SK-N-SH (cell line): ENCODE data around the gene RAD51B. TPM values are rescaled to one million over a fixed set of nuclear protein-coding genes. Genes with fewer than 3 reads are reported as not detected.

Source experiments
- CTCF ChIA-PET: fragments of 300-600, 350-600 bp; formaldehyde crosslinking; extraction: SDS; loops from one replicate; lab custom pipeline; 2021; lab: Yijun Ruan, JAX
- POLR2A ChIA-PET: fragments of 350-600 bp; sonication (Branson Sonifier 250); formaldehyde crosslinking; extraction: SDS; loops from one replicate; lab custom pipeline; 2020; ENCODE audit warnings: antibody characterized with exemption, inconsistent platforms; lab: Yijun Ruan, JAX
- DNase-seq: peaks from one replicate; pipeline ENCODE4 v3.0.0; 2012
- H2AFZ ChIP-seq: fragments of 200-600 bp; sonication (generic); 2 replicates; pipeline ENCODE4 v1.8.1; 2016; ENCODE audit warnings: antibody characterized with exemption, mild to moderate bottlenecking, low read depth
- H3F3A ChIP-seq: fragments of 200-600 bp; sonication (generic); replicated peaks from 2 replicates; pipeline ENCODE3; 2016; ENCODE audit warnings: antibody characterized with exemption, mild to moderate bottlenecking; ENCODE audit not compliant: insufficient read depth
- H3K27ac ChIP-seq, 2 experiments: fragments of 200-500 bp in 1 of 2; fragments of 200-600 bp in 1 of 2; sonication (Bioruptor generic) in 1 of 2; sonication (generic), shearing (Covaris generic) in 1 of 2; 2 replicates each; pipeline versions ENCODE4 v1.5.1 to v1.6.1; 2014 to 2016; ENCODE audit warnings: low read depth in 2 of 2, inconsistent platforms in 1 of 2, low read length in 1 of 2, mild to moderate bottlenecking in 1 of 2, mixed read lengths in 1 of 2
- H3K27me3 ChIP-seq: fragments of 200-600 bp; sonication (generic), shearing (Covaris generic); 2 replicates; pipeline ENCODE4 v1.6.1; 2016; ENCODE audit warnings: mixed run types; ENCODE audit not compliant: insufficient read depth
- H3K36me3 ChIP-seq, 2 experiments: fragments of 200-500 bp in 1 of 2; fragments of 200-600 bp in 1 of 2; sonication (Bioruptor generic) in 1 of 2; sonication (generic) in 1 of 2; replicated peaks in 1 of 2; 2 replicates each; pipeline versions ENCODE3 to v1.5.1; 2014 to 2016; ENCODE audit warnings: low read length in 1 of 2, mild to moderate bottlenecking in 1 of 2; ENCODE audit not compliant: insufficient read depth in 2 of 2, control insufficient read depth in 1 of 2
- H3K4me1 ChIP-seq, 2 experiments: fragments of 200-500 bp in 1 of 2; fragments of 200-600 bp in 1 of 2; sonication (Bioruptor generic) in 1 of 2; sonication (generic), shearing (Covaris generic) in 1 of 2; 2 replicates each; pipeline versions ENCODE4 v1.5.1 to v1.6.1; 2014 to 2016; ENCODE audit warnings: low read depth in 1 of 2, low read length in 1 of 2, mixed run types in 1 of 2; ENCODE audit not compliant: insufficient read depth in 2 of 2, control insufficient read depth in 1 of 2
- H3K4me2 ChIP-seq: fragments of 200-600 bp; sonication (generic), shearing (Covaris generic); 2 replicates; pipeline ENCODE4 v1.6.1; 2017; ENCODE audit warnings: mixed run types
- H3K4me3 ChIP-seq, 2 experiments: fragments of 200-500 bp in 1 of 2; fragments of 200-600 bp in 1 of 2; sonication (Bioruptor generic) in 1 of 2; sonication (generic), shearing (Covaris generic) in 1 of 2; 2 replicates each; pipeline versions ENCODE4 v1.5.1 to v1.8.1; 2014 to 2016; ENCODE audit warnings: low read depth in 2 of 2, inconsistent platforms in 1 of 2, low read length in 1 of 2, mild to moderate bottlenecking in 1 of 2, mixed read lengths in 1 of 2, moderate library complexity in 1 of 2
- H3K79me2 ChIP-seq: fragments of 200-600 bp; sonication (generic); 2 replicates; pipeline ENCODE4 v1.8.1; 2017; ENCODE audit warnings: mild to moderate bottlenecking; ENCODE audit not compliant: insufficient read depth
- H3K9ac ChIP-seq: fragments of 200-600 bp; sonication (generic); 2 replicates; pipeline ENCODE4 v1.6.1; 2017; ENCODE audit warnings: mixed run types
- H3K9me2 ChIP-seq: fragments of 200-600 bp; sonication (generic); 2 replicates; pipeline ENCODE4 v1.6.1; 2017; ENCODE audit warnings: mixed run types
- H3K9me3 ChIP-seq: fragments of 200-600 bp; sonication (generic); 2 replicates; pipeline ENCODE4 v1.6.1; 2017; ENCODE audit warnings: mixed run types, mild to moderate bottlenecking, moderate library complexity
- H4K20me1 ChIP-seq: fragments of 200-600 bp; sonication (generic); 2 replicates; pipeline ENCODE4 v1.6.1; 2017; ENCODE audit warnings: mild to moderate bottlenecking, mixed run types; ENCODE audit not compliant: insufficient read depth
- CHD2 ChIP-seq: fragments of 150-350 bp; IDR thresholded peaks from 2 replicates; pipeline ENCODE4 v1.6.1; 2018; ENCODE audit warnings: low read length; ENCODE audit not compliant: partially characterized antibody
- EP300 ChIP-seq, 2 experiments: IDR thresholded peaks; 2 replicates each; pipeline versions ENCODE4 v1.4.0 to v1.6.1; 2012; ENCODE audit warnings: borderline replicate concordance in 1 of 2, low read depth in 1 of 2, low read length in 1 of 2
- EZH2phosphoT487 ChIP-seq: fragments of 200-600 bp; sonication (generic); IDR thresholded peaks from 2 replicates; pipeline ENCODE4 v1.6.1; 2017; ENCODE audit warnings: low read depth, mixed run types, mild to moderate bottlenecking, antibody characterized with exemption, moderate library complexity, borderline replicate concordance
- FOXJ3 ChIP-seq: sonication (generic); formaldehyde crosslinking; IDR thresholded peaks from 2 replicates; pipeline ENCODE4 v1.5.1; 2020; ENCODE audit warnings: mild to moderate bottlenecking, missing genetic modification reagents
- FOXM1 ChIP-seq: IDR thresholded peaks from 2 replicates; pipeline ENCODE4 v1.4.0; 2012; ENCODE audit warnings: low read depth, mild to moderate bottlenecking
- GABPA ChIP-seq: IDR thresholded peaks from 2 replicates; pipeline ENCODE4 v1.4.0; 2012; ENCODE audit warnings: low read depth, mild to moderate bottlenecking
- GATA2 ChIP-seq: sonication (generic); formaldehyde crosslinking; IDR thresholded peaks from 2 replicates; pipeline ENCODE4 v1.5.0; 2020; ENCODE audit warnings: mild to moderate bottlenecking, missing genetic modification reagents
- NFIC ChIP-seq: IDR thresholded peaks from 2 replicates; pipeline ENCODE4 v1.4.0; 2012; ENCODE audit warnings: borderline replicate concordance
- NRF1 ChIP-seq: IDR thresholded peaks from 2 replicates; pipeline ENCODE4 v1.6.1; 2012; ENCODE audit warnings: low read depth, mild to moderate bottlenecking, low read length
- POLR2AphosphoS5 ChIP-seq: IDR thresholded peaks from 2 replicates; pipeline ENCODE4 v1.6.1; 2012; ENCODE audit warnings: low read depth, low read length
- RAD21 ChIP-seq: IDR thresholded peaks from 2 replicates; pipeline ENCODE4 v1.6.1; 2012; ENCODE audit warnings: mild to moderate bottlenecking, low read length
- RCOR1 ChIP-seq: fragments of 150-350 bp; IDR thresholded peaks from 2 replicates; pipeline ENCODE4 v1.6.1; 2017; ENCODE audit warnings: antibody characterized with exemption, low read length
- RFX5 ChIP-seq: IDR thresholded peaks from 2 replicates; pipeline ENCODE4 v1.6.1; 2012; ENCODE audit warnings: mild to moderate bottlenecking, improper control_type of control experiment, low read length
- SIN3A ChIP-seq: IDR thresholded peaks from 2 replicates; pipeline ENCODE4 v1.6.1; 2012; ENCODE audit warnings: low read depth, mild to moderate bottlenecking, low read length, moderate library complexity, borderline replicate concordance
- SMC3 ChIP-seq: IDR thresholded peaks from 2 replicates; pipeline ENCODE4 v1.6.1; 2012; ENCODE audit warnings: low read depth, low read length, improper control_type of control experiment
- TAF1 ChIP-seq: IDR thresholded peaks from 2 replicates; pipeline ENCODE4 v1.6.1; 2012; ENCODE audit warnings: low read depth, mild to moderate bottlenecking, low read length, moderate library complexity, borderline replicate concordance
- TCF12 ChIP-seq: IDR thresholded peaks from 2 replicates; pipeline ENCODE4 v1.4.0; 2012
- TEAD4 ChIP-seq: IDR thresholded peaks from 2 replicates; pipeline ENCODE4 v1.4.0; 2012; ENCODE audit warnings: mild to moderate bottlenecking, borderline replicate concordance; ENCODE audit not compliant: insufficient read depth
- YY1 ChIP-seq: IDR thresholded peaks from 2 replicates; pipeline ENCODE4 v1.4.0; 2012; ENCODE audit warnings: low read depth, mild to moderate bottlenecking
- WGBS: methylation state at CpG from one replicate; pipeline ENCODE4 v1.1.6; 2017; ENCODE audit warnings: low lambda C conversion rate; 5-methylcytosine and 5-hydroxymethylcytosine counted together
- polyA plus RNA-seq, 3 experiments: library from polyadenylated mRNA; depleted of rRNA; stranded (reverse); fragments of >200 nt; gene quantifications; 2 replicates each; pipeline ENCODE4 v1.2.3, GENCODE V29; 2012
- TF ChIP-seq, protein P1 (sequence below): IDR thresholded peaks from 2 replicates; pipeline ENCODE4 v1.4.0; 2012; ENCODE audit warnings: low read depth, borderline replicate concordance

RAD51B gene
- polyA plus RNA-seq, 1 of the 3 experiments (the other 2 are of a cell fraction) = 6.0 TPM

DNA sequence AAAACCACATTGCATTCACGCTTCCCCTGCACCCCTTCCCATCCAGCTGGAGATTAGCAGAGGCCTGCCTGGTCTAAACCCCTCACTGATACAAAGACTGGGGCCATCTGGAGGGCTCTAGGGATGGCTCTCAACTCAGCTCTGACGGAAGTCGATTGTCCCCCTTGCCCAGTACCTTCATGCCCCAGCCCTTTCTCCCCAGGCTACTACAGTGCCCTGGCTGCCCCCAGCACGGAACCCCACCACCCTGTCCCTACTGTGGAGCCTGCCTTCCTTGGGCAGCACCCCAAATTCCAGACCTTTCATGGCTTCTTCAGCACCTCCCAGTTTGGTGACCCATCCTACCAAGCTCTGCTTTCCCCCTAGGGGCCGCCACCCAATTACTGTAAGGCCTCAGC lies 947.7 kb downstream of the RAD51B start:
- Histone ChIP-seq H2AFZ (no peak overlapping the region), H3K79me2 (no peaks in the 10 kb centered on the region), H3K9me3 (no peaks in the 10 kb centered on the region), H3K4me3 (no peak overlapping the region), H3K4me2 (no peak overlapping the region), H3K9me2 (no peaks in the 10 kb centered on the region), H3K27ac (no peak overlapping the region), H3K9ac (no peak overlapping the region), H3K36me3 (no peaks in the 10 kb centered on the region), H3K4me1 (peaks cover 5 to 12% of the 10 kb centered on the region in 2 experiments; a peak in 2 of 4 replicates), H3F3A (no peaks in the 10 kb centered on the region), H4K20me1 (no peaks in the 10 kb centered on the region), H3K27me3 (no peaks in the 10 kb centered on the region)
- 91% methylated on average over 5 of the region's 5 CpGs for WGBS
- TF ChIP-seq POLR2AphosphoS5 = no peak
- TF ChIP-seq TAF1 = no peak
- TF ChIP-seq, protein P1, sequence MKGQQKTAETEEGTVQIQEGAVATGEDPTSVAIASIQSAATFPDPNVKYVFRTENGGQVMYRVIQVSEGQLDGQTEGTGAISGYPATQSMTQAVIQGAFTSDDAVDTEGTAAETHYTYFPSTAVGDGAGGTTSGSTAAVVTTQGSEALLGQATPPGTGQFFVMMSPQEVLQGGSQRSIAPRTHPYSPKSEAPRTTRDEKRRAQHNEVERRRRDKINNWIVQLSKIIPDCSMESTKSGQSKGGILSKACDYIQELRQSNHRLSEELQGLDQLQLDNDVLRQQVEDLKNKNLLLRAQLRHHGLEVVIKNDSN = no peak
- TF ChIP-seq FOXM1 = no peak
- no peak for TF ChIP-seq NFIC
- TF ChIP-seq YY1 = no peak
- TF ChIP-seq EP300 (IDR thresholded peaks at IDR 0.05; ENCODE audit: borderline replicate concordance in 1 of 2, low read depth in 1 of 2, low read length in 1 of 2) = no peak
- TF ChIP-seq TEAD4 = no peak
- ChIA-PET POLR2A (no interaction called here), CTCF (no interaction called here)
- DNase-seq = no peak

DNA sequence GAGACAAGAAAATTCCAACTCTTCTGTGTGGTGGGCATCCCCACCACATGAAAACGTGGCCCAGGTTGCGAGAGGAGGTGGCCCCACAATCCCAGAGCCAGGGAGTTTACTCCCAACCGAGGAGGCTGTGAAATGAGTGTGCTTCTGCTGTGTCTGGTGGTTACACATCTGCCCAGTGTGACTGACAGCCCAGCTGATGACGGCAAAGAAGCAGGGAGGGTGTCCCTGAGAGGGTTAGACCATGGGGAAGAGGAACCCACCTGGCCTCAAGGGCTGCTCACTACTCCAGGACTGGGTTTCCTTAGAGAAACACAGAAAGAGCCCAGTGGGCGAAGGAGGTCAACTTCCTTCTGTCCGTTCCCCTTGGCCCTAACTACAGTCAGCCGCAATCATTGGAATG lies 948.7 kb downstream of the RAD51B start:
- H3K9me2 ChIP-seq = no peaks in the 10 kb centered on the region
- H3K9ac ChIP-seq = no peak overlapping the region
- no peaks in the 10 kb centered on the region for H3K9me3 ChIP-seq
- no peak overlapping the region for H2AFZ ChIP-seq
- H3K4me3 ChIP-seq = no peak overlapping the region
- H3K27ac ChIP-seq = no peak overlapping the region
- H3K79me2 ChIP-seq = no peaks in the 10 kb centered on the region
- H3K27me3 ChIP-seq = no peaks in the 10 kb centered on the region
- no peak overlapping the region for H3K4me2 ChIP-seq
- H3F3A ChIP-seq = no peaks in the 10 kb centered on the region
- WGBS = 79% methylated on average over 7 of the region's 7 CpGs
- DNase-seq = no peak
- TF ChIP-seq SMC3 (no peak), NRF1 (no peak), TAF1 (no peak), FOXJ3 (no peak), RCOR1 (no peak), EP300 (IDR thresholded peaks at IDR 0.05; ENCODE audit: borderline replicate concordance in 1 of 2, low read depth in 1 of 2, low read length in 1 of 2) (no peak), EZH2phosphoT487 (no peak), RAD21 (no peak), YY1 (no peak), SIN3A (no peak), TCF12 (no peak), CHD2 (no peak), POLR2AphosphoS5 (no peak), GABPA (no peak), RFX5 (no peak), FOXM1 (no peak), NFIC (no peak), GATA2 (no peak)
- peaks cover 0 to 2% of the 10 kb centered on the region in 2 experiments; a peak in 2 of 4 replicates for H3K4me1 ChIP-seq
- ChIA-PET POLR2A (no interaction called here), CTCF (no interaction called here)
- no peaks in the 10 kb centered on the region for H4K20me1 ChIP-seq
- H3K36me3 ChIP-seq = no peaks in the 10 kb centered on the region
